Measurements from ENCODE around the gene RNF111. TPM values are rescaled to one million over a fixed set of nuclear protein-coding genes. Genes with fewer than 3 reads are reported as not detected.

Gene RNF111
- total RNA-seq, 1 donor from 2014 or later = 20.3 TPM

DNA sequence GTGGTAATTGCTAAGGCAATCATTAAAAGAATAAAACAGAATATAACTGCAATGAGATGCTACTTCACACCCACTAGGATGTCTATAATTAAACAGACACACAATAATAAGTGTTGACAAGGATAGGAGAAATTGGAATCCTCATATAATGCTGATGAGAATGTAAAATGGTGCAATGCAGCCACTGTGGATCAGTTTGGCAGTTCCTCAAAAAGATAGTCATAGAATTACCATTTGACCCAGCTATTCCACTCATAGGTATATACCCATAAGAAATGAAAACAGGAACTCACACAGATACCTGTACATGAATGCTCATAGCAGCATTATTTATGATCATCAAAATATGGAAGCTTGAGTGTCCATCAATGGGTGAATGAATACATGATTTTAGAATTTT is 9.6 kb upstream of the RNF111 start:
- Histone ChIP-seq H3K27ac (replicated peaks) (no peak overlapping the region), H3K36me3 (no peaks in the 10 kb centered on the region), H3K9me3 (replicated peaks) (no peaks in the 10 kb centered on the region), H3K4me3 (no peak overlapping the region), H3K27me3 (ENCODE audit: low read depth) (no peaks in the 10 kb centered on the region), H3K4me1 (peaks cover 3% of the 10 kb centered on the region)
- TF ChIP-seq, protein P1, sequence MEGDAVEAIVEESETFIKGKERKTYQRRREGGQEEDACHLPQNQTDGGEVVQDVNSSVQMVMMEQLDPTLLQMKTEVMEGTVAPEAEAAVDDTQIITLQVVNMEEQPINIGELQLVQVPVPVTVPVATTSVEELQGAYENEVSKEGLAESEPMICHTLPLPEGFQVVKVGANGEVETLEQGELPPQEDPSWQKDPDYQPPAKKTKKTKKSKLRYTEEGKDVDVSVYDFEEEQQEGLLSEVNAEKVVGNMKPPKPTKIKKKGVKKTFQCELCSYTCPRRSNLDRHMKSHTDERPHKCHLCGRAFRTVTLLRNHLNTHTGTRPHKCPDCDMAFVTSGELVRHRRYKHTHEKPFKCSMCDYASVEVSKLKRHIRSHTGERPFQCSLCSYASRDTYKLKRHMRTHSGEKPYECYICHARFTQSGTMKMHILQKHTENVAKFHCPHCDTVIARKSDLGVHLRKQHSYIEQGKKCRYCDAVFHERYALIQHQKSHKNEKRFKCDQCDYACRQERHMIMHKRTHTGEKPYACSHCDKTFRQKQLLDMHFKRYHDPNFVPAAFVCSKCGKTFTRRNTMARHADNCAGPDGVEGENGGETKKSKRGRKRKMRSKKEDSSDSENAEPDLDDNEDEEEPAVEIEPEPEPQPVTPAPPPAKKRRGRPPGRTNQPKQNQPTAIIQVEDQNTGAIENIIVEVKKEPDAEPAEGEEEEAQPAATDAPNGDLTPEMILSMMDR (IDR thresholded peaks at IDR 0.05; ENCODE audit: borderline replicate concordance) = no peak
- intact Hi-C loops (cut with micrococcal nuclease) = no loop called here
- DNase-seq = no peak

DNA sequence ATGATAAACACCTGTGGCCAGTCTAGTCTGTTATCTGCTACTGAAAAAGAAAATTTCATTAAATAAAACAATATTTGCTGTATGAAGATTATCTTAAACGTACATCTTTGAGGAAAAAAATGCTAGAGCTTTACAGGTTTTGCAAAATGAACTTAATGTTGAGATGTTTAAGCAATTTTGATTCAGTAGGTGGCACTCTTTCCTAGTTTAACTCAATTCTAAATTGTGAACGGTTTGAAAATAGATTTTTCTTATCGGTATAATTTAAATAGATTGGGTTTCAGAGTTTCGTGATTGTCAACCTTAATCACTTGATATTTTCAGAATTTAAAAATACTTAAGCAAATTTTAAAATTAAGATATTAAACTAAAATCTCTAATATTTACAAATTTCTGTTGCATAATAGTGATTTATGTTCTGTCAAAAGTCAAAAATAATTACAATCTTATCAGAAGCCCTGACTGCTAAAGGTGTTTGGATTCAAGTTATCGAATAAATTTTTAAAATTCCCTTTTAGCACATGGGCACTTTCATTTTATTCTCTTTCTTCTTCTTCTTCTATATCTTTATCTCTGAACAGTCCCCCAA is 7.0 kb upstream of the RNF111 start:
- DNase-seq = no peak
- H3K4me3 ChIP-seq = no peak overlapping the region
- no peaks in the 10 kb centered on the region for H3K36me3 ChIP-seq
- H3K27ac ChIP-seq (replicated peaks) = no peak overlapping the region
- no peaks in the 10 kb centered on the region for H3K27me3 ChIP-seq (ENCODE audit: low read depth)
- intact Hi-C loops (cut with micrococcal nuclease) = loop anchor here (5.0 kb wide), 1 partner anchor 512 kb away; no protein-coding TSS in a partner anchor
- TF ChIP-seq, protein P1 (IDR thresholded peaks at IDR 0.05; ENCODE audit: borderline replicate concordance) = peak; percentile 70
- H3K9me3 ChIP-seq (replicated peaks) = no peaks in the 10 kb centered on the region
- H3K4me1 ChIP-seq = peaks cover 3% of the 10 kb centered on the region

DNA sequence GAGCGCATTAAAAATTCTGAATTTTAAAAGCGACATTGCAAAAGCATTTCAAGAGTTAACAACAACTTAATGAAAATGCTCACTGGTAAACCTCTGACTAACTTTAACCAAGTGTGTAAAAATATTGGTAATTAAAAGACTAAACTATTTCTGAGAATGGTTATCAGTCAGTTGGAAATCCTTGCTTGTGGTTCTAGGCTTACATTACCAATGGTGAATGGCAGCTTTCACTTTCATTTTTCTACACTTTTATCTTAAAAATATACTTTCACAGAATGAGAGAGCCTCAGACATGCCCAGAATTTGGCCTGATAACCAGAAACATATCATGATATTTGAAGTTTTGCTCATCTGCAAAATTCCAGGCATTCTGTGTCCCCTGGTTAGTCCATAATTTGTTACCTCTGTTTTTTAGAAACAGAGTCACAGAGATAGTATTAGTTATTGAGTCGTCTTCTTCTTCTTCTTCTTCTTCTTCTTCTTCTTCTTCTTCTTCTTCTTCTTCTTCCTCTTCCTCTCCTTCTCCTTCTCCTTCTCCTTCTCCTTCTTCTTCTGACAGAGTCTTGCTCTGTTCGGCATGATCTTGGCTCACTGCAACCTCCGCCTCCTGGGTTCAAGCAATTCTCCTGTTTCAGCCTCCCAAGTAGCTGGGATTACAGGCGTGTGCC is 5.5 kb upstream of the RNF111 start:
- no peaks in the 10 kb centered on the region for H3K27me3 ChIP-seq (ENCODE audit: low read depth)
- no peaks in the 10 kb centered on the region for H3K36me3 ChIP-seq
- intact Hi-C loops (cut with micrococcal nuclease) = loop anchor here (5.0 kb wide), 1 partner anchor 510 kb away; no protein-coding TSS in a partner anchor
- H3K4me1 ChIP-seq = peaks cover 4% of the 10 kb centered on the region
- no peaks in the 10 kb centered on the region for H3K9me3 ChIP-seq (replicated peaks)
- H3K27ac ChIP-seq (replicated peaks) = no peak overlapping the region
- TF ChIP-seq, protein P1 (IDR thresholded peaks at IDR 0.05; ENCODE audit: borderline replicate concordance) = no peak
- no peak for DNase-seq
- no peak overlapping the region for H3K4me3 ChIP-seq

DNA sequence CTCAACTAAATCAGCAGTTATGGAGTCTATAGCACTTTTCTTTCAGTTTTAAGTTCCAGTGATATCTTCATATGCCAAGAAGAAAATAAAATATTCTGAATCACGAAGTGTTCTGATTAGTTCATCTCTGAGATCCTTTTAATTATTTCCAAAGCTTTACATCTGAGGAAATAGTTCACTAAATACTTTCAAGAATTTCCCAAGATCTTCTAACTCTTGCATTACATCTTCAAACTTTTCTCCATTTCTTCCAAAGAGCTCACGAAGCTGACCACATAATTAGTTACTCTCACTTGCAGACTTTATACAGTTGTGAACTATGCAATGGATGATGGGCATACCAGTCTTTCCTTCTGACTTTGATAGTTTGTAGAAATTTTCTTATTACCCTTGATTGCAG is 4.2 kb upstream of the RNF111 start:
- intact Hi-C loops (cut with micrococcal nuclease) = loop anchor here (5.0 kb wide), 1 partner anchor 509 kb away; no protein-coding TSS in a partner anchor
- DNase-seq = no peak
- Histone ChIP-seq H3K27ac (replicated peaks) (no peak overlapping the region), H3K27me3 (ENCODE audit: low read depth) (no peaks in the 10 kb centered on the region), H3K4me1 (peaks cover 13% of the 10 kb centered on the region), H3K4me3 (no peak overlapping the region), H3K9me3 (replicated peaks) (no peaks in the 10 kb centered on the region), H3K36me3 (no peaks in the 10 kb centered on the region)
- TF ChIP-seq, protein P1 (IDR thresholded peaks at IDR 0.05; ENCODE audit: borderline replicate concordance) = no peak

DNA sequence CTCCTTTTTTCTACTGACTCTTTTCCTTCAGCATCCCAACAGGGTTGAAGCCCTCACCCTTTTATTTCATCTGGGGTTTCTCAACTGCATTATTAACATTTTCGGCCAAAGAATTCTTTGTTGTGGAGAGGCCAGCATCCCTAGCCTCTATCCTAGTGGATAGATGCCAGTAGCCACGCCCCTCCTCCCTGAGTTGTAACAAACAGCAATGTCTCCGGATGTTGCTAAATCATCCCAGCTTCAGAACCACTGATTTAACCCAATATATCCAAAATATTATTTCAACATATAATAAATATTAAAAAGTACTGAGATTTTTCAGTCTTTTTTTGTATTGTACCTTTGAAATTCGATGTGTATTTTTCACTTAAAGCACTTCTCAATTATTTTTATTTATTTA is 2.0 kb upstream of the RNF111 start:
- peak; percentile 22 for DNase-seq
- TF ChIP-seq, protein P1 (IDR thresholded peaks at IDR 0.05; ENCODE audit: borderline replicate concordance) = no peak
- H3K4me1 ChIP-seq = peaks cover 33% of the 10 kb centered on the region

More for the DNA sequence above, 2.0 kb upstream of the RNF111 start:
- Histone ChIP-seq H3K36me3 (no peaks in the 10 kb centered on the region), H3K27me3 (ENCODE audit: low read depth) (no peaks in the 10 kb centered on the region), H3K9me3 (replicated peaks) (no peaks in the 10 kb centered on the region), H3K4me3 (no peak overlapping the region), H3K27ac (replicated peaks) (no peak overlapping the region)
- intact Hi-C loops (cut with micrococcal nuclease) = no loop called here

Measured in left ventricle myocardium inferior (tissue), 1 donor.